Measurements from ENCODE around the gene CXXC4. TPM values are rescaled to one million over a fixed set of nuclear protein-coding genes. Genes with fewer than 3 reads are reported as not detected.

The CXXC4 gene
- total and polyA plus RNA-seq, 2 of the 13 experiments (the other 11 are each of a cell fraction or from before 2014, with no cell fraction given), result not detected

- TF ChIP-seq, protein P1, sequence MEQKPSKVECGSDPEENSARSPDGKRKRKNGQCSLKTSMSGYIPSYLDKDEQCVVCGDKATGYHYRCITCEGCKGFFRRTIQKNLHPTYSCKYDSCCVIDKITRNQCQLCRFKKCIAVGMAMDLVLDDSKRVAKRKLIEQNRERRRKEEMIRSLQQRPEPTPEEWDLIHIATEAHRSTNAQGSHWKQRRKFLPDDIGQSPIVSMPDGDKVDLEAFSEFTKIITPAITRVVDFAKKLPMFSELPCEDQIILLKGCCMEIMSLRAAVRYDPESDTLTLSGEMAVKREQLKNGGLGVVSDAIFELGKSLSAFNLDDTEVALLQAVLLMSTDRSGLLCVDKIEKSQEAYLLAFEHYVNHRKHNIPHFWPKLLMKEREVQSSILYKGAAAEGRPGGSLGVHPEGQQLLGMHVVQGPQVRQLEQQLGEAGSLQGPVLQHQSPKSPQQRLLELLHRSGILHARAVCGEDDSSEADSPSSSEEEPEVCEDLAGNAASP (CRISPR knock-in tag; IDR thresholded peaks at IDR 0.05; ENCODE audit: borderline replicate concordance), result no peak
- TF ChIP-seq, protein P2, sequence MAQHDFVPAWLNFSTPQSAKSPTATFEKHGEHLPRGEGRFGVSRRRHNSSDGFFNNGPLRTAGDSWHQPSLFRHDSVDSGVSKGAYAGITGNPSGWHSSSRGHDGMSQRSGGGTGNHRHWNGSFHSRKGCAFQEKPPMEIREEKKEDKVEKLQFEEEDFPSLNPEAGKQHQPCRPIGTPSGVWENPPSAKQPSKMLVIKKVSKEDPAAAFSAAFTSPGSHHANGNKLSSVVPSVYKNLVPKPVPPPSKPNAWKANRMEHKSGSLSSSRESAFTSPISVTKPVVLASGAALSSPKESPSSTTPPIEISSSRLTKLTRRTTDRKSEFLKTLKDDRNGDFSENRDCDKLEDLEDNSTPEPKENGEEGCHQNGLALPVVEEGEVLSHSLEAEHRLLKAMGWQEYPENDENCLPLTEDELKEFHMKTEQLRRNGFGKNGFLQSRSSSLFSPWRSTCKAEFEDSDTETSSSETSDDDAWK (CRISPR knock-in tag; IDR thresholded peaks at IDR 0.05), result no peak
- TF ChIP-seq ZNF552 (CRISPR knock-in tag; IDR thresholded peaks at IDR 0.05; ENCODE audit: borderline replicate concordance) (no peak), TGIF2 (CRISPR knock-in tag; IDR thresholded peaks at IDR 0.05) (no peak), GABPB1 (CRISPR knock-in tag; IDR thresholded peaks at IDR 0.05) (0 out of 2 replicates have a peak, but pooled peaks have one; percentile 33), MAX (IDR thresholded peaks at IDR 0.05) (peak; percentile 53), POLR2G (IDR thresholded peaks at IDR 0.05; ENCODE audit: low read depth, low read length) (no peak), ZNF687 (CRISPR knock-in tag; IDR thresholded peaks at IDR 0.05) (peak; percentile 45), TCF7L2 (IDR thresholded peaks at IDR 0.05; ENCODE audit: low read depth, low read length) (no peak), RBM22 (optimal IDR thresholded peaks at IDR 0.05; ENCODE audit: low read length) (no peak), KDM2A (CRISPR knock-in tag; IDR thresholded peaks at IDR 0.05; ENCODE audit: borderline replicate concordance, low read depth) (peak; percentile 60; the same call in 1 of the 2 replicates), ZSCAN25 (CRISPR knock-in tag; IDR thresholded peaks at IDR 0.05) (0 out of 2 replicates have a peak, but pooled peaks have one; percentile 43), CREM (IDR thresholded peaks at IDR 0.05) (no peak), CREM (CRISPR knock-in tag; IDR thresholded peaks at IDR 0.05) (no peak), KAT8 (CRISPR knock-in tag; IDR thresholded peaks at IDR 0.05) (0 out of 2 replicates have a peak, but pooled peaks have one; percentile 23), ZNF253 (CRISPR knock-in tag; IDR thresholded peaks at IDR 0.05; ENCODE audit: borderline replicate concordance) (no peak), FOXA3 (CRISPR knock-in tag; IDR thresholded peaks at IDR 0.05) (0 out of 2 replicates have a peak, but pooled peaks have one; percentile 2)
These were observed at the start of gene CXXC4 (continued) for GRCh38 chr4:104494822-104495559.

Data from HepG2 (cell line).